ENCODE measurements around the gene NCKAP5. TPM values are rescaled to one million over a fixed set of nuclear protein-coding genes. Genes with fewer than 3 reads are reported as not detected.

Gene NCKAP5
- total and polyA plus RNA-seq, 2 of the 8 experiments (the other 6 are each of a cell fraction or from before 2014, with no cell fraction given): 0.27 to 0.86 TPM

GRCh38 chr2:133097666-133098065 is 470.6 kb downstream of the NCKAP5 start:
- Histone ChIP-seq H4K20me1 (replicated peaks in 1 of 2; ENCODE audit: control insufficient read depth in 1 of 2, insufficient read depth in 2 of 2, low read length in 2 of 2) (no peaks in the 10 kb centered on the region), H2BK5ac (ENCODE audit: low read depth, low read length) (no peak overlapping the region), H4K91ac (replicated peaks; ENCODE audit: insufficient read length, low read length) (no peak overlapping the region), H3K18ac (ENCODE audit: extremely low read depth, low read length) (no peak overlapping the region), H3K36me3 (ENCODE audit: control insufficient read depth in 2 of 4, insufficient read depth in 4 of 4, low read length in 3 of 4) (no peaks in the 10 kb centered on the region), H3K23me2 (ENCODE audit: low read depth, low read length) (no peaks in the 10 kb centered on the region), H3K79me2 (ENCODE audit: control insufficient read depth in 1 of 2, insufficient read depth in 2 of 2, low read length in 2 of 2) (no peaks in the 10 kb centered on the region), H3K14ac (ENCODE audit: insufficient read length) (no peak overlapping the region), H3K27me3 (replicated peaks in 1 of 4; ENCODE audit: control insufficient read depth in 3 of 4, extremely low read depth in 1 of 4, insufficient read depth in 3 of 4, low read length in 3 of 4) (no peaks in the 10 kb centered on the region), H3K23ac (ENCODE audit: insufficient read length) (no peak overlapping the region), H2BK12ac (ENCODE audit: low read depth, low read length) (no peak overlapping the region), H2BK120ac (replicated peaks; ENCODE audit: low read depth, low read length) (no peak overlapping the region), H2AFZ (ENCODE audit: low read length) (no peak overlapping the region), H4K8ac (ENCODE audit: extremely low read depth, insufficient read depth, low read length) (no peak overlapping the region), H2BK20ac (ENCODE audit: low read length) (no peak overlapping the region), H2BK15ac (ENCODE audit: low read length) (no peak overlapping the region), H3K4me3 (ENCODE audit: extremely low read depth in 1 of 4, insufficient read depth in 2 of 4, low read depth in 3 of 4, low read length in 4 of 4) (no peak overlapping the region), H3K27ac (ENCODE audit: low read depth, low read length) (no peak overlapping the region), H2AK5ac (ENCODE audit: low read depth, low read length) (no peak overlapping the region), H3K4me1 (replicated peaks in 1 of 4; ENCODE audit: control insufficient read depth in 3 of 4, insufficient read depth in 4 of 4, low read length in 3 of 4) (no peaks in the 10 kb centered on the region), H3K79me1 (ENCODE audit: low read depth, low read length) (no peaks in the 10 kb centered on the region), H3K4ac (replicated peaks; ENCODE audit: insufficient read length, low read depth, low read length) (no peak overlapping the region), H3K56ac (replicated peaks; ENCODE audit: insufficient read length, low read depth, low read length) (no peak overlapping the region), H4K5ac (ENCODE audit: insufficient read length, low read depth, low read length) (no peak overlapping the region), H3K9ac (replicated peaks in 1 of 4; ENCODE audit: extremely low read depth in 1 of 4, low read depth in 3 of 4, low read length in 3 of 4) (no peak overlapping the region), H3K9me3 (ENCODE audit: insufficient read depth in 2 of 2, low read depth in 1 of 2, low read length in 1 of 2) (no peaks in the 10 kb centered on the region), H3K4me2 (ENCODE audit: insufficient read depth in 1 of 2, low read depth in 2 of 2, low read length in 2 of 2) (no peak overlapping the region)
- DNase-seq (ENCODE audit: low read depth in 1 of 2, low spot score in 2 of 2) (no peak), FAIRE-seq (no peak)
- ChIA-PET POLR2A (ENCODE audit: partially characterized antibody) (no interaction called here), CTCF (ENCODE audit: partially characterized antibody) (interaction anchor here (0.5 to 1.3 kb wide), 2 partner anchors 74 to 789 kb away, joined by 3 read pairs; no protein-coding TSS in a partner anchor)
- 87% methylated on average over 3 of the region's 3 CpGs; no CpG with 5 or more reads in 1 of the 2 experiments for WGBS, 2 experiments (ENCODE audit: extremely low coverage in 1 of 2, insufficient coverage in 1 of 2, insufficient read length in 1 of 2, insufficient replicate concordance in 2 of 2, low coverage in 1 of 2, low lambda C conversion rate in 2 of 2, missing lambda C conversion rate in 1 of 2)
- TF ChIP-seq KDM4A (IDR thresholded peaks at IDR 0.05; ENCODE audit: low read depth, low read length, severe bottlenecking): no peak
- no peak for TF ChIP-seq MAX (IDR thresholded peaks at IDR 0.05)
- no peak for TF ChIP-seq SP2 (IDR thresholded peaks at IDR 0.05; ENCODE audit: low read length)
- no peak for TF ChIP-seq HDAC2 (IDR thresholded peaks at IDR 0.05; ENCODE audit: borderline replicate concordance in 1 of 2, low read depth in 2 of 2, low read length in 2 of 2)
- TF ChIP-seq POLR2AphosphoS5 (IDR thresholded peaks at IDR 0.05; ENCODE audit: low read depth, low read length): no peak
- TF ChIP-seq BACH1 (IDR thresholded peaks at IDR 0.05; ENCODE audit: low read length): no peak
- no peak for TF ChIP-seq TEAD4 (IDR thresholded peaks at IDR 0.05; ENCODE audit: low read depth, low read length)
- TF ChIP-seq TAF1 (IDR thresholded peaks at IDR 0.05; ENCODE audit: low read depth, low read length): no peak
- no peak for TF ChIP-seq CTCF (IDR thresholded peaks at IDR 0.05; ENCODE audit: control extremely low read depth in 1 of 3, insufficient read depth in 1 of 3, low read depth in 1 of 3, low read length in 3 of 3)
- no peak for TF ChIP-seq SRF (IDR thresholded peaks at IDR 0.05; ENCODE audit: low read depth, low read length)
- no peak for TF ChIP-seq SIX5 (IDR thresholded peaks at IDR 0.05; ENCODE audit: low read depth, low read length)
- no peak for TF ChIP-seq GABPA (IDR thresholded peaks at IDR 0.05; ENCODE audit: borderline replicate concordance, insufficient read depth, low read length)
